HepG2 (cell line): Measurements from ENCODE around the gene ST8SIA1.

Experiments used
- CTCF ChIP-seq: sonication (generic); formaldehyde crosslinking; IDR thresholded peaks from 2 replicates; pipeline ENCODE4 v1.5.0; 2020; ENCODE audit warnings: mild to moderate bottlenecking, missing genetic modification reagents, moderate library complexity
- FOXC1 ChIP-seq: sonication (generic); formaldehyde crosslinking; IDR thresholded peaks from 2 replicates; pipeline ENCODE4 v1.8.0; 2022; ENCODE audit warnings: mild to moderate bottlenecking, missing genetic modification reagents, borderline replicate concordance
- NR1H2 ChIP-seq: sonication (generic); formaldehyde crosslinking; IDR thresholded peaks from 2 replicates; pipeline ENCODE4 v1.8.1; 2022; ENCODE audit warnings: low read depth, missing genetic modification reagents, borderline replicate concordance
- POLR2A ChIP-seq, 2 experiments: IDR thresholded peaks; 2 replicates each; pipeline ENCODE4 v1.6.1; 2011; ENCODE audit warnings: low read depth in 2 of 2, low read length in 2 of 2, mild to moderate bottlenecking in 1 of 2, moderate library complexity in 1 of 2; ENCODE audit not compliant: insufficient read depth in 1 of 2
- POLR2AphosphoS5 ChIP-seq: IDR thresholded peaks from 2 replicates; pipeline ENCODE4 v1.6.1; 2012; ENCODE audit warnings: low read depth, low read length
- YY1 ChIP-seq: IDR thresholded peaks from 2 replicates; pipeline ENCODE4 v1.6.1; 2011; ENCODE audit warnings: low read length, low read depth, moderate library complexity, mild to moderate bottlenecking; ENCODE audit not compliant: insufficient read depth, insufficient replicate concordance
- ZNF781 ChIP-seq: sonication (generic); formaldehyde crosslinking; IDR thresholded peaks from 2 replicates; pipeline ENCODE4 v1.5.1; 2020; ENCODE audit warnings: borderline replicate concordance, mild to moderate bottlenecking, missing genetic modification reagents; ENCODE audit errors: not compliant biosample characterization

- TF ChIP-seq CTCF (CRISPR knock-in tag) (no peak), YY1 (no peak), POLR2AphosphoS5 (no peak), FOXC1 (CRISPR knock-in tag) (no peak), NR1H2 (CRISPR knock-in tag) (no peak), ZNF781 (CRISPR knock-in tag) (no peak), POLR2A (IDR thresholded peaks at IDR 0.05; ENCODE audit: insufficient read depth in 1 of 2, low read depth in 2 of 2, low read length in 2 of 2) (no peak)
Observed at GRCh38 chr12:22335794-22336166, 1.3 kb upstream of the ST8SIA1 start.
